ENCODE measurements around the gene SYTL4. TPM values are rescaled to one million over a fixed set of nuclear protein-coding genes. Genes with fewer than 3 reads are reported as not detected.

SYTL4 gene
- polyA plus RNA-seq: 1.0 and 2.0 TPM in 2 replicates

DNA sequence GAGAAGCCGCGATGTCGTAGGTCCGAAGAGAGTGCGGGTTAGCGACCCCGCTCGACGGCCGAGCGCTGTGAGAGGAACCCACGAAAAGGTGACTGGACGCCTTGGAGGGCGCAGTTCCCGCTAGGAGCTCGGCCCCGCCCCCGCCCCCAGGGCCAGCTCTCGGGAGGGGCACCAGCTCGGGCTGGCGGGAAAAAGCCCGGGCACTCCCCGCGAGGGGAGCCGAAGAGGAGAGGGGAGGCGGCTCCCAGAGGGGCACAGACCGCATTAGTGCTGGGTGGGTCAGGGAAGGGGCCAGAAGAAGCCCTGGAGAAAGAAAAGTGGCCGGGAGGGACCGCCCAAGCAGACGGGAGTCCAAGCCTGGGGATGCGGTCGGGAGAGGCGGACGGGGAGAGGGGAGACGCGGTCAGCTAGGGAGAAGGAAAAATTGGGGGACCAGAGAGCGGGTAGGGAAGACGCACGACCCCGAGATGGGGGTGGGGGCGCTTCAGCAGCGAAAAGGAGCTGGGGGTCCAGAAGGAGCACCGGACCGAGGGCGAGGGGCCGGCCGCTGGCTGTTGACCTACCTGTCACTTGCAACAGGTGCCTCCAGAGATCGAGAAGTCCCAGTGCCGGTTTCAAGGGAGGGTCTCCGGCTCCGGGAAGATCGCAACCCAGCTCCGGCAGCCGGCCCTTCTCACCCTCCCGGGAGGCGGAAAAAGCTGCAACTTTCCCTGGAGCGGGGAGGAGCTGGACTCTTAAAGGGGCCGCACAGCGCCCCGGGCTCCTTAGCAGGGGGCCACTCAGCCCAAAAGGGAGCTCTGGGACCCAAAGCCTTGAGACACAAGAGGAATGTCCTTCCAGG lies at the start of gene SYTL4:
Gene SYTL4 (minus strand): TSS at position 681 of the 841 bp plus-strand sequence. CDS start 30,084 bp downstream, outside the sequence.

DNA sequence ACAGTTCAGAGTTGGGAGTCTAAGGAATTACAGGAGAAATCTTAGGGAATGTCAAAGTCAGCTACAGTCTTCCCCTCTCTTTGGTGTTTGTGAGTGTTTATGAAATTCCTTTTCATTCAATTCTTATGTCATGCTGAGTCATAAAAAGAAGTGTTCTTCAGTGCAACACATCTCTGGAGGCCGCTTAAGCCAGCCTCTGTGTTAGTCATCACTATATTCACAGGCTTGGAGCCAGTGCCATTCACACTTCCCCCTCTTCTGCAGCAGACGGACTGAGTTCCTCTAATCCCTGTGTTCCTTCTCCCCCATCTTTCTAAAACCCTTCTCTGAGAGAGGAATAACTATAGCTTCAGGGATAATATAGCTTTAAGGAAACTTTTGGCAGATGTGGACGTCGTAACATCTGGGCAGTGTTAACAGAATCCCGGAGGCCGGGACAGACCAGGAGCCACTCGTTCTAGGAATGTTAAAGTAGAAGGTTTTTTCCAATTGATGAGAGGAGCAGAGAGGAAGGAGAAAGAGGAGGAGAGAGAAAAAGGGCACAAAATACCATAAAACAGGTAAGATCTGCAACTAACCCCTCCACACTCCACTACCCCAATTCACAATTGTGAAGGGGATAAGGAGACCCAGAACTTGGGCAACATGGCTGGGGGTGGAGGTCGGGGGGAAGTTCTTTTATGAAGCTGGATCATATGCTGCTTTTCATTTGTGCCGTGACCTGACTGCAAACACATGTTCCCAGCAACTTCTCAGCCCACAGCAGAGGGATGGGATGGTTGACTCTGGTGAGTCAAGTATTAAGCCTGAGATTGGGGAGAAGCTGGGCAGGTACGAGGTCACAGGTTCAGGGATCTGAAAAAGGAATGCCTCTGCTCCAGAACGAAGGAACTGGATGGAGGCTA lies 87.7 kb downstream of the SYTL4 start, which contains the start of gene SRPX2:
Gene SRPX2 (plus strand): TSS at position 244 of the 905 bp plus-strand sequence. CDS start 2,124 bp downstream, outside the sequence.

DNA sequence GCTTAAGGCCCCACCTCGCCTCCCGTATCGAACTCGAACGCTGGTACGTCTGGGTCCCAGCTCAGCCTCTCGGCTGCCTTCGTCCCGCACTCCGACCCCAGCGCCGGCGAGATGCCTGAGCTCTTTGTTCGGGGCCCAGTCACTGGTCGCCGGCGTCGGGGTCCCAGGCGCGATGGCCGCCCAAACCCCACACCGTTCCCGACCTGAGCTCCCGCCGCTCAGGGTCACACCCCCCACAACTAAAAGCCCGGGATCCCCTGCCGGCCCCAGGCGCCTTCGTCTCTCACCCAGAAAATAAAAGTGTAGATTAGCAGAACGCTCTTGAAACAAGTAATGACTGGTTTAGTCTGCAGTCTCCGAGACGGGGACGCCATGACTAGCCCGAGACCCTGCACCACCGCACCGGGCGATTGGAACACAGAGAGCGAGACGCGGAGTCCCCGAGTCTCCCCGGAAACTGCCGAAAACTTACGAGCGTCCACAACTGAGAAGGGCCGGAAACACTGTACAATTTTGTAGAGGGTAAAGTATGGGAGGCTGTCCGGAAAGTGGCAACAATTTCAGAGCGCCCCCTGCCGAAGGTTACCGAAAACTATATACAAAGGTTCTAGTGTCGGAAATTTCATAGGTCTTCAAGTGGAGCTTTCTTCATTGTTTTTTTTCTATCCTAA lies 95.5 kb downstream of the SYTL4 start, which contains the start of gene TSPAN6:
Gene TSPAN6 (minus strand): TSS at position 486 of the 671 bp plus-strand sequence. CDS start 112 bp downstream, at position 374.

Other genes starting within 250 kb of the SYTL4 start
- gene TNMD, start 147.2 kb downstream of the SYTL4 start, polyA plus RNA-seq: not detected in 2 replicates
- gene TSPAN6, start 95.3 kb downstream of the SYTL4 start, polyA plus RNA-seq: 4.5 and 8.6 TPM in 2 replicates
- not detected in 2 replicates for gene SRPX2, start 87.9 kb downstream of the SYTL4 start, polyA plus RNA-seq
- gene CSTF2, start 88.3 kb upstream of the SYTL4 start, polyA plus RNA-seq: 5.4 and 6.8 TPM in 2 replicates
- 0.13 and 0.38 TPM in 2 replicates for gene NOX1, start 142.2 kb upstream of the SYTL4 start, polyA plus RNA-seq
- not detected in 2 replicates for gene XKRX, start 196.8 kb upstream of the SYTL4 start, polyA plus RNA-seq
- gene ARL13A, start 237.6 kb upstream of the SYTL4 start, polyA plus RNA-seq: 0.94 TPM in 1 of 2 replicates, not detected in the other

Measured in Purkinje cell (primary cell).